ENCODE data around the gene FZD1. TPM values are rescaled to one million over a fixed set of nuclear protein-coding genes. Genes with fewer than 3 reads are reported as not detected.

Gene FZD1
- total and polyA plus RNA-seq, 2 of the 8 experiments (the other 6 are each of a cell fraction or from before 2014, with no cell fraction given): 0.62 to 0.91 TPM

- TF ChIP-seq CHD7 (IDR thresholded peaks at IDR 0.05; ENCODE audit: insufficient replicate concordance, low read length) (no peak), EZH2 (IDR thresholded peaks at IDR 0.05; ENCODE audit: low read depth, low read length, severe bottlenecking) (no peak), RNF2 (IDR thresholded peaks at IDR 0.05; ENCODE audit: borderline replicate concordance, low read depth, low read length, missing control alignments, poor library complexity, severe bottlenecking) (no peak), POU5F1 (IDR thresholded peaks at IDR 0.05; ENCODE audit: low read depth, low read length) (no peak), CTBP2 (IDR thresholded peaks at IDR 0.05; ENCODE audit: borderline replicate concordance, insufficient read depth, insufficient read length, low read length) (no peak), GTF2F1 (IDR thresholded peaks at IDR 0.05; ENCODE audit: borderline replicate concordance, low read depth, low read length) (no peak), TEAD4 (IDR thresholded peaks at IDR 0.05; ENCODE audit: low read depth, low read length) (no peak), MAFK (IDR thresholded peaks at IDR 0.05; ENCODE audit: low read depth, low read length) (no peak)
- TF ChIP-seq, protein P1, sequence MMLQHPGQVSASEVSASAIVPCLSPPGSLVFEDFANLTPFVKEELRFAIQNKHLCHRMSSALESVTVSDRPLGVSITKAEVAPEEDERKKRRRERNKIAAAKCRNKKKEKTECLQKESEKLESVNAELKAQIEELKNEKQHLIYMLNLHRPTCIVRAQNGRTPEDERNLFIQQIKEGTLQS (IDR thresholded peaks at IDR 0.05; ENCODE audit: insufficient read depth, low read depth, low read length): no peak
Measured at GRCh38 chr7:91320366-91321078, 56.3 kb downstream of the FZD1 start (continued).
